Panc1 (cell line): ENCODE results near the gene NAA38. TPM values are rescaled to one million over a fixed set of nuclear protein-coding genes. Genes with fewer than 3 reads are reported as not detected.

Experiments used
- ATAC-seq: fragments of 200-7000 bp; cut with Tn5 transposase; 2 replicates; pipeline ENCODE4 v1.9.1; 2020; ENCODE audit warnings: mild to moderate bottlenecking, moderate library complexity
- BruUV-seq: library from RNA; stranded (reverse); fragments of 400-500 nt; replicated peaks from 2 replicates; lab custom pipeline; 2021; lab: Mats Ljungman, UMichigan
- CTCF ChIA-PET: fragments of 300-600 bp; sonication (Branson Sonifier 250); formaldehyde crosslinking; loops from one replicate; lab custom pipeline; 2022; ENCODE audit warnings: antibody characterized with exemption; lab: Charles Lee
- POLR2A ChIA-PET: fragments of 300-600 bp; sonication (Branson Sonifier 250); formaldehyde crosslinking; loops from one replicate; lab custom pipeline; 2022; ENCODE audit warnings: antibody characterized with exemption; lab: Charles Lee
- DNase-seq: peaks from one replicate; pipeline ENCODE4 v3.0.0-alpha.2; 2010; ENCODE audit warnings: low read depth, low spot score
- H3K27ac ChIP-seq: 2 replicates; pipeline ENCODE4 v1.5.1; 2011; ENCODE audit warnings: mild to moderate bottlenecking, low read length, inconsistent platforms
- H3K27me3 ChIP-seq: fragments of 200-500 bp; sonication (Bioruptor generic); 2 replicates; pipeline ENCODE4 v1.6.0; 2014; ENCODE audit warnings: low read length, inconsistent platforms; ENCODE audit not compliant: control insufficient read depth, insufficient read depth
- H3K36me3 ChIP-seq: fragments of 200-500 bp; sonication (Bioruptor generic); 2 replicates; pipeline ENCODE4 v1.5.1; 2014; ENCODE audit warnings: inconsistent platforms, mild to moderate bottlenecking, low read length, moderate library complexity; ENCODE audit not compliant: control insufficient read depth, insufficient read depth
- H3K4me1 ChIP-seq: 2 replicates; pipeline ENCODE4 v1.5.1; 2011; ENCODE audit warnings: inconsistent platforms, mild to moderate bottlenecking, low read length, moderate library complexity; ENCODE audit not compliant: control insufficient read depth, insufficient read depth
- H3K4me3 ChIP-seq, 2 experiments: 2 replicates each; pipeline ENCODE4 v1.5.1; 2011 to 2012; ENCODE audit warnings: low read depth in 2 of 2, low read length in 2 of 2, mild to moderate bottlenecking in 2 of 2, inconsistent platforms in 1 of 2, moderate library complexity in 1 of 2
- H3K9me3 ChIP-seq: fragments of 200-500 bp; sonication (Bioruptor generic); 2 replicates; pipeline ENCODE4 v1.5.1; 2014; ENCODE audit warnings: low read depth, mild to moderate bottlenecking, inconsistent platforms, low read length, moderate library complexity; ENCODE audit not compliant: control insufficient read depth, insufficient read depth
- POLR2AphosphoS5 ChIP-seq: IDR thresholded peaks from 2 replicates; pipeline ENCODE4 v1.6.1; 2012; ENCODE audit warnings: mild to moderate bottlenecking, low read depth, low read length, moderate library complexity
- SIN3A ChIP-seq: IDR thresholded peaks from 2 replicates; pipeline ENCODE4 v1.6.1; 2012; ENCODE audit warnings: low read depth, mild to moderate bottlenecking, low read length, moderate library complexity, borderline replicate concordance; ENCODE audit not compliant: insufficient read depth
- TCF7L2 ChIP-seq: IDR thresholded peaks from 2 replicates; pipeline ENCODE4 v1.6.1; 2011; ENCODE audit warnings: mild to moderate bottlenecking, low read depth, low read length, inconsistent platforms
- in situ Hi-C: cut with HindIII; loops from 2 replicates; pipeline ENCODE4 v1.10.0; 2016; ENCODE audit warnings: low sequenced_read_pairs, low pct_unique_long_range_greater_than_20kb
- intact Hi-C: fragments of 100-400 bp; cut with micrococcal nuclease; formaldehyde crosslinking; loops from one replicate; pipeline ENCODE4 v1.10.0; 2022; ENCODE audit not compliant: unreplicated experiment
- total RNA-seq: library from RNA; stranded (reverse); gene quantifications from one replicate; pipeline ENCODE4 v1.2.1, GENCODE V29; 2021; ENCODE audit not compliant: unreplicated experiment
- TF ChIP-seq, protein P1 (sequence below): fragments of 450-650 bp; IDR thresholded peaks from 2 replicates; pipeline ENCODE4 v1.5.1; 2017; ENCODE audit warnings: mild to moderate bottlenecking
- TF ChIP-seq, protein P2 (sequence below), 2 experiments: IDR thresholded peaks; 2 replicates each; pipeline ENCODE4 v1.6.1; 2011 to 2012; ENCODE audit warnings: low read depth in 2 of 2, control low read depth in 1 of 2, low read length in 1 of 2, mild to moderate bottlenecking in 1 of 2, moderate library complexity in 1 of 2; ENCODE audit not compliant: insufficient read depth in 1 of 2

The NAA38 gene
- total RNA-seq, 1 experiment from 2014 or later, result 75.2 TPM

DNA sequence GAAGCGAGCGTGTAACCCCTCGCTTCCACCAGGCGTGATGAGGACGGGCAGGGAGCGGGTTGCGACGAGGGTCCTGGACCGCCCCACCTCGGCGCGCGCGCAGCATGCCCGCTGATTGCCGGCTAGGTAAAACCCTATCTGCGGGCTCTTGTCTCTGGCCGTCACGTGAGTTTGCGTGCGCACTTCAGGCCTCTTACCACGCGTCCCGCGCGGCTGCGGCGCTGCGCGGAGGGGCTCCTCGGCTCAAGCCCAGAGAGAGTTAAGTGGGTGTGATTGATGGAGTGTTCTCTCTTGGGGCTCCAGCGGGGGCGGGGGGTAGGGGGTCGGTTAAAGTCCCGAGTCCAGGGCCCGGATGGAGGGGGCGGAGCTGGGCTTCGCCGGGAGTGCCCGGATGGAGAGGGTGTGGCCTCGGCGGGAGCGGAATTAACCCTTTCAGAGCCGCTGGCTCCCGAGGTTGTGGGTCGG, 15.4 kb downstream of the NAA38 start:
- in situ Hi-C loops, result no loop called here
- peak overlapping the region; percentile 72 to 84 for H3K4me3 ChIP-seq
- intact Hi-C loops, result no loop called here
- H3K4me1 ChIP-seq, result peaks cover 39% of the 10 kb centered on the region
- no peak for TF ChIP-seq TCF7L2
- no peak; the same call in 1 of the 2 replicates for TF ChIP-seq SIN3A
- TF ChIP-seq POLR2AphosphoS5, result no peak; the same call in 1 of the 2 replicates
- TF ChIP-seq, protein P1, sequence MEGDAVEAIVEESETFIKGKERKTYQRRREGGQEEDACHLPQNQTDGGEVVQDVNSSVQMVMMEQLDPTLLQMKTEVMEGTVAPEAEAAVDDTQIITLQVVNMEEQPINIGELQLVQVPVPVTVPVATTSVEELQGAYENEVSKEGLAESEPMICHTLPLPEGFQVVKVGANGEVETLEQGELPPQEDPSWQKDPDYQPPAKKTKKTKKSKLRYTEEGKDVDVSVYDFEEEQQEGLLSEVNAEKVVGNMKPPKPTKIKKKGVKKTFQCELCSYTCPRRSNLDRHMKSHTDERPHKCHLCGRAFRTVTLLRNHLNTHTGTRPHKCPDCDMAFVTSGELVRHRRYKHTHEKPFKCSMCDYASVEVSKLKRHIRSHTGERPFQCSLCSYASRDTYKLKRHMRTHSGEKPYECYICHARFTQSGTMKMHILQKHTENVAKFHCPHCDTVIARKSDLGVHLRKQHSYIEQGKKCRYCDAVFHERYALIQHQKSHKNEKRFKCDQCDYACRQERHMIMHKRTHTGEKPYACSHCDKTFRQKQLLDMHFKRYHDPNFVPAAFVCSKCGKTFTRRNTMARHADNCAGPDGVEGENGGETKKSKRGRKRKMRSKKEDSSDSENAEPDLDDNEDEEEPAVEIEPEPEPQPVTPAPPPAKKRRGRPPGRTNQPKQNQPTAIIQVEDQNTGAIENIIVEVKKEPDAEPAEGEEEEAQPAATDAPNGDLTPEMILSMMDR, result no peak
- TF ChIP-seq, protein P2, sequence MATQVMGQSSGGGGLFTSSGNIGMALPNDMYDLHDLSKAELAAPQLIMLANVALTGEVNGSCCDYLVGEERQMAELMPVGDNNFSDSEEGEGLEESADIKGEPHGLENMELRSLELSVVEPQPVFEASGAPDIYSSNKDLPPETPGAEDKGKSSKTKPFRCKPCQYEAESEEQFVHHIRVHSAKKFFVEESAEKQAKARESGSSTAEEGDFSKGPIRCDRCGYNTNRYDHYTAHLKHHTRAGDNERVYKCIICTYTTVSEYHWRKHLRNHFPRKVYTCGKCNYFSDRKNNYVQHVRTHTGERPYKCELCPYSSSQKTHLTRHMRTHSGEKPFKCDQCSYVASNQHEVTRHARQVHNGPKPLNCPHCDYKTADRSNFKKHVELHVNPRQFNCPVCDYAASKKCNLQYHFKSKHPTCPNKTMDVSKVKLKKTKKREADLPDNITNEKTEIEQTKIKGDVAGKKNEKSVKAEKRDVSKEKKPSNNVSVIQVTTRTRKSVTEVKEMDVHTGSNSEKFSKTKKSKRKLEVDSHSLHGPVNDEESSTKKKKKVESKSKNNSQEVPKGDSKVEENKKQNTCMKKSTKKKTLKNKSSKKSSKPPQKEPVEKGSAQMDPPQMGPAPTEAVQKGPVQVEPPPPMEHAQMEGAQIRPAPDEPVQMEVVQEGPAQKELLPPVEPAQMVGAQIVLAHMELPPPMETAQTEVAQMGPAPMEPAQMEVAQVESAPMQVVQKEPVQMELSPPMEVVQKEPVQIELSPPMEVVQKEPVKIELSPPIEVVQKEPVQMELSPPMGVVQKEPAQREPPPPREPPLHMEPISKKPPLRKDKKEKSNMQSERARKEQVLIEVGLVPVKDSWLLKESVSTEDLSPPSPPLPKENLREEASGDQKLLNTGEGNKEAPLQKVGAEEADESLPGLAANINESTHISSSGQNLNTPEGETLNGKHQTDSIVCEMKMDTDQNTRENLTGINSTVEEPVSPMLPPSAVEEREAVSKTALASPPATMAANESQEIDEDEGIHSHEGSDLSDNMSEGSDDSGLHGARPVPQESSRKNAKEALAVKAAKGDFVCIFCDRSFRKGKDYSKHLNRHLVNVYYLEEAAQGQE (IDR thresholded peaks at IDR 0.05; ENCODE audit: insufficient read depth in 1 of 2, low read depth in 2 of 2, low read length in 1 of 2), result no peak
- DNase-seq, result no peak
- H3K27ac ChIP-seq, result peak overlapping the region; percentile 85
- ChIA-PET CTCF (no interaction called here), POLR2A (no interaction called here)
- no peaks in the 10 kb centered on the region for H3K27me3 ChIP-seq
- ATAC-seq, result peak; percentile 65
- BruUV-seq, result no TSS peak
- H3K36me3 ChIP-seq, result no peaks in the 10 kb centered on the region; the same call in 1 of the 2 replicates
- H3K9me3 ChIP-seq, result no peaks in the 10 kb centered on the region

DNA sequence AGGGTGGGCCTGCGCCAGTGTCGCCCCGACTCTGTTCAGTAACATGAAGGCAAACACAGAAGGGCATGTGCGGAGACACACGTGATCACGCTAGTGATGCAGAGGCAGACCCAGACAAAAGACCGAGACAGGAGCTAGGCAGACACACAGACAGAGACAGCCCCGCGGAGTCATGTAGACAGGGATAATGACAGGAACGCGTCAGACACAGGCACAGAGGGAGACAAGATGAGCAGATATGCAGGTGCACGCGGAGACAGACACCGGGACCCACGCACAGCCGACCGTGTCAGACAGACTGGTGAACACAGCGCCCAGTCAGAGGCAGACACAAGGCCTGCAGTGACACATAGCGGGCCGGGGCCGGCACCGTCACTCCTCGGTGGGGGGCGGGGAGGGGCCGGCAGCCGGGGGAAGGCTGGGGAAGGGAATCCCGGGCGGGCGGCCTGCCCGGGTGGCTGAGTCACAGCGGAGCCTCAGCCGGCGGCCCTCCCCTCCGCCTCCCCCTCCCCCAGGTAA, 15.9 kb downstream of the NAA38 start:
- ChIA-PET CTCF (no interaction called here), POLR2A (no interaction called here)
- ATAC-seq (peak; percentile 8), DNase-seq (no peak)
- Histone ChIP-seq H3K4me3 (peak overlapping the region; percentile 72 to 84), H3K4me1 (peaks cover 39% of the 10 kb centered on the region), H3K9me3 (no peaks in the 10 kb centered on the region), H3K27ac (peak overlapping the region; percentile 85), H3K27me3 (no peaks in the 10 kb centered on the region), H3K36me3 (no peaks in the 10 kb centered on the region; the same call in 1 of the 2 replicates)
- intact Hi-C loops (no loop called here), in situ Hi-C loops (no loop called here)
- 0 out of 2 replicates have a peak, but pooled peaks have one; percentile 36 for TF ChIP-seq SIN3A
- no peak for TF ChIP-seq POLR2AphosphoS5
- no TSS peak for BruUV-seq

DNA sequence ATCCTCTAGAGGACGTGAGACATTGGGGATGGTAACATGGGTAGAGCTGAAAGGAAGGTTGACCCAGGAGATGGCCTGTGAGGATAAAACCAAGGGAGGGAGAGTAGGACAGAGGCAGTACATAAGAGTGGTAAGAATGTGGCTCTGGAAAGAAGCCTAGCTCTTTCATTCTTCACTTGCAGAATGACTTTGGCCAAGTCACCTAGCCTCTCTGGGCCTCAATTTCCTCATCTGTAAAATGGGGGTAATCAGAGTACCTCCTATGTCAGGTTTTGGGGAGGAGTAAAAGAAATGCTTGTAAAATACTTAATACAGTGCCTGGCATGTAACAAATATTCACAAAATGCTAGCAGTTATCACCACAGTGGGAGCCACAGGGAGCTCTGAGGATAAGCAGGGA, 16.5 kb downstream of the NAA38 start:
- no peak for ATAC-seq
- intact Hi-C loops, result no loop called here
- ChIA-PET CTCF (interaction anchor here (0.6 kb wide), 2 partner anchors 91 to 97 kb away, joined by 3 read pairs; partner anchors contain the start of gene CNTROB), POLR2A (no interaction called here)
- BruUV-seq, result no TSS peak
- peak overlapping the region; percentile 73 for H3K27ac ChIP-seq
- no peaks in the 10 kb centered on the region for H3K9me3 ChIP-seq
- DNase-seq, result no peak
- TF ChIP-seq POLR2AphosphoS5 (no peak), TCF7L2 (no peak), SIN3A (no peak)
- TF ChIP-seq, protein P2 (IDR thresholded peaks at IDR 0.05; ENCODE audit: insufficient read depth in 1 of 2, low read depth in 2 of 2, low read length in 1 of 2), result no peak
- TF ChIP-seq, protein P1, result no peak
- H3K36me3 ChIP-seq, result no peaks in the 10 kb centered on the region; the same call in 1 of the 2 replicates
- H3K4me1 ChIP-seq, result peaks cover 39% of the 10 kb centered on the region
- in situ Hi-C loops, result no loop called here
- H3K27me3 ChIP-seq, result no peaks in the 10 kb centered on the region
- peak overlapping the region; percentile 72 to 84 for H3K4me3 ChIP-seq
